Duodenal mucosa (tissue), 2 donors: ENCODE results near the gene MRPS35.

ENCODE experiments used
- H3K27ac ChIP-seq: one replicate; pipeline ENCODE4 v1.7.0; 2013; ENCODE audit warnings: low read depth, low read length
- H3K27me3 ChIP-seq, 2 donors: one replicate each; pipeline ENCODE4 v1.7.0; 2013; ENCODE audit warnings: low read length in 2 of 2, control low read depth in 1 of 2; ENCODE audit not compliant: insufficient read depth in 2 of 2, control insufficient read depth in 1 of 2
- H3K36me3 ChIP-seq, 2 donors: one replicate each; pipeline ENCODE4 v1.7.0; 2013; ENCODE audit warnings: low read length in 2 of 2, control low read depth in 1 of 2; ENCODE audit not compliant: insufficient read depth in 2 of 2, control insufficient read depth in 1 of 2
- H3K4me1 ChIP-seq, 2 donors: one replicate each; pipeline ENCODE4 v1.7.0; 2013; ENCODE audit warnings: low read length in 2 of 2, control low read depth in 1 of 2; ENCODE audit not compliant: insufficient read depth in 2 of 2, control insufficient read depth in 1 of 2
- H3K4me3 ChIP-seq, 2 donors: one replicate each; pipeline ENCODE4 v1.7.0; 2013; ENCODE audit warnings: low read length in 2 of 2, low read depth in 1 of 2
- H3K9ac ChIP-seq, 2 donors: one replicate each; pipeline ENCODE4 v1.7.0; 2013; ENCODE audit warnings: low read length in 2 of 2, low read depth in 1 of 2
- H3K9me3 ChIP-seq, 2 donors: one replicate each; pipeline ENCODE4 v1.7.0; 2013; ENCODE audit warnings: low read length in 2 of 2, control low read depth in 1 of 2; ENCODE audit not compliant: control insufficient read depth in 1 of 2

MRPS35 gene

DNA sequence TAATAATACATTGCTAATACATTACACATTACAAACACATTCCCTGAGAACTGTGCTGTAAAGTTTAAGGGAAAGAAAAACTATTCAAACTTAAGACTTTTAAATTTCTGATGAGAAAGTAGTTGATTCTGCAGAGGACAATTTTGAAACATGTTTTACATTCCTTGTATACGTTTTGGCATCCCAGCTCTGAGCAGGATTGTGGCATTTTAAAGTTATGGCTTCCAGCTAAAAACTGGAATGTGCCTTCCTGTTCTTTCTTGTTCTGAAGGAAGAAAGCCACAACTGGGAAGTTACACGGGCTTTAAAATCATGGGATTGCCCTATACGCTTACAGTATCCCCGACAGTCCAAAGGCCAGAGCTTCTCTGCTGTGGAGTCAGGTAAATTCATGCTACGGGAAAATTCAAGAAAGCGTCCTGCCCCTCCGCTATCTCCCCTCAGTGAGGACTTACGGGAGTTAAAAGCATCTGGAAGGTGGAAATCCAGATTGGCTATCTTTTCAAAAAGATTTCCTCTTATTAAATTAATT lies 58.6 kb downstream of the MRPS35 start:
- Histone ChIP-seq H3K27ac (no peak overlapping the region), H3K9ac (no peak overlapping the region), H3K4me1 (no peaks in the 10 kb centered on the region), H3K27me3 (no peaks in the 10 kb centered on the region), H3K9me3 (no peaks in the 10 kb centered on the region), H3K4me3 (no peak overlapping the region), H3K36me3 (no peaks in the 10 kb centered on the region)

DNA sequence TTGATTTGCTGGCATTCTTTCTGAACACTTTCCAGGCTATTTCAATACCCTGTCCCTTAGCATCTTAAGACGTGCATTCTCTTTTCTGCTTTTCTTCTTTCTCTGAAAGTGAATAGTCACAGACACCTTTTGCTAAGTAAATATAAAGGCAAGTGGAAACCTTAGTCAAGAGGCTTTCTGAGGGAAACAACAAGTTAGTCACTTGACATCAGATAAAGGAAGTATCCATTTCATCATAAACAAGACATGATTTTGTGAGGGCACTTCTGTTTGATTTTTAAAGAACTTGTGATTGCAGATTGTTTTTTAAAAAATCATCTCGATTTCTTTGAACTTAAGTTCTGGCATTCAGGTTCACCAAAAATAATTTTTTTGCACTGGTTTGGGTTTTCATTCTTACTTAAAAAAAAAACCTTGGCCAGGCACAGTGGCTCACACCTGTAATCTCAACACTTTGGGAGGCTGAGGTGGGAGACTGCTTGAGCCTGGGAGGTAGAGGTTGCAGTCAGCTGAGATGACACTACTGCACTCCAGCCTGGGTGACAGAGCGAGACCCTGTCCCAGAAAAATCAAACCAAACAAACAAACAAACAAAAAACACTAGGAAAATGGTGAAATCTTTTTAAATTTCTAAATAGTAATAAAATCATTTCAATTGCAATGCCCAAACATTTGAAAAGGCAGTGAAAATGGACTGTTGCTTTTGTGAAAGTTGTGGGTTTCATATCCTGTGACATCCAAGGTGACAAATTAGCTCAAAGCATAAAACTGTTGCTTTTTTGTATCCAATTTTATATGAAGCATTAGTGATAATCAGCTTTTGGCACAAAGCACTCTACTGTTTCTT lies 61.1 kb downstream of the MRPS35 start:
- Histone ChIP-seq H3K9me3 (no peaks in the 10 kb centered on the region), H3K4me1 (no peaks in the 10 kb centered on the region), H3K36me3 (no peaks in the 10 kb centered on the region), H3K27me3 (no peaks in the 10 kb centered on the region), H3K27ac (no peak overlapping the region), H3K9ac (no peak overlapping the region), H3K4me3 (no peak overlapping the region)

DNA sequence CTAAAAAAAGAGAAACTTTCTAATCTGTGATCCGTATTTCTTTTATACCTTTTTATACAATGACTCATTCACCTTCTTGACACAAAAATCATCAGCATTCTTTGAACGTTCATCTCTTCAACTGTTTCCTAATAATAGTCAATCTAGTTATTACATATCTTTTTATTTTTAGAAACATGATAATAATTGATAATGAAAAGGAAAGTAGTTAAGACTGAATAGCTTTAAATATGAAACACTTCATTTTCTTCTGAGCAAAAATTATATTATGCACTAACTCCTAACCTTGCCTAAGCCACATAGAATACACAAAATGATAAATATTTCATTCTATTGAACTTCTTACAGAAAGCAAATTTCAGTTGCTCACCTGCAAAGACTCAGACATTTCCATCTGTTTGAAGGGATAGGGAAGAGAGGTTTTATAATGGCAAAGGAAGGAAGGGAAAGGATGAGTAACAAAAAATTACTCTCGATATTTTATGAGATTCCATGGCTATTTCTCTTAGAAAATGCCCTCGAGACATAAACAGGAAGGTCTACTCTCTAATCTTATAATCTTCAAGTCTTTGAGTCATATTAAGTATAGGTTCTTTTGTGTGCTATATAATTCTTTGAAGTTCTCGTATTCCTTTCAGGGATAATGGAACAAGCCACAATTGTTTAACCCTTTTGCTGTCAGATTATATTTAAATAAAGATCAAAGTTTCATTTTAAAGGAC lies 61.9 kb downstream of the MRPS35 start:
- Histone ChIP-seq H3K27ac (no peak overlapping the region), H3K27me3 (no peaks in the 10 kb centered on the region), H3K36me3 (no peaks in the 10 kb centered on the region), H3K4me1 (no peaks in the 10 kb centered on the region), H3K4me3 (no peak overlapping the region), H3K9me3 (no peaks in the 10 kb centered on the region), H3K9ac (no peak overlapping the region)

DNA sequence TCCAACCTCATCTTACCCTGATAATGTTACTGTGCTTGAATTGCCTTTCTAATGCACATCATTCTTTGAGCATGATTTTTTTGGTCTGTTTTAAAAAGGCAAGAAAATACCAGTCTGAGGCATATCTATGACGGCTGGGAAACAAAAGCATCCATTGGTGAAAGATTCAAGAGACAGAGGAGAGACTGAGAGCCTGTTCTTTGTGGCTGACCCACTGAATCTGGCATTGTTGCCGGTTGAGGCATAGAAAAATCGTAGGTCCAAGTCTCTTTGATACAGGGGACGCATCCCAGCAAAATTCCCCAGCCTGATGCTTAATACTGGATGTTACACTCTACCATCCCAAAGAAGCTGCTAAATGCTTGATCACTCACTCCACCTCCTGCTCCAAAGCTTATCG lies 66.5 kb downstream of the MRPS35 start:
- H3K4me3 ChIP-seq: no peak overlapping the region
- H3K27me3 ChIP-seq: no peaks in the 10 kb centered on the region
- H3K9ac ChIP-seq: no peak overlapping the region
- H3K4me1 ChIP-seq: peaks cover 16 to 20% of the 10 kb centered on the region in 2 donors
- H3K36me3 ChIP-seq: no peaks in the 10 kb centered on the region
- no peaks in the 10 kb centered on the region for H3K9me3 ChIP-seq
- H3K27ac ChIP-seq: no peak overlapping the region

DNA sequence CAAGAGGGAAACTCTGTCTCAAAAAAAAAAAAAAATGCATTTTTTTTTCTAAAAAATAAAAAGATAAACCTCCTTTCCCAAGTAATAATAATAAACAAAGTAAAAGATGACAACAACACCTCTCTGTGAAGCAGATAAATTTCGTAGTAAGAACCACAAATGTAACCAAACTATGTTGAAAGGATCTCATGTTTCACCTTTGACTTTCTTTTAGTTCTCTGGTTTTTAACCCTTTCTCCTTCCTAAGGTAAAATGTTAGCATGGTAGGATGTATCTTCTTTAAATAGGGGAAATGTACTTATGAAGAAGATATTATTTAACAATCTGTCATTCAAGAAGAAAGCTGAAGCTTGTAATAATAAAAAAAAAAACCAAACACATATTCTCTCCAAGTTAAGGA lies 67.6 kb downstream of the MRPS35 start:
- Histone ChIP-seq H3K27ac (no peak overlapping the region), H3K4me1 (peaks cover 20 to 25% of the 10 kb centered on the region in 2 donors), H3K9me3 (no peaks in the 10 kb centered on the region)

DNA sequence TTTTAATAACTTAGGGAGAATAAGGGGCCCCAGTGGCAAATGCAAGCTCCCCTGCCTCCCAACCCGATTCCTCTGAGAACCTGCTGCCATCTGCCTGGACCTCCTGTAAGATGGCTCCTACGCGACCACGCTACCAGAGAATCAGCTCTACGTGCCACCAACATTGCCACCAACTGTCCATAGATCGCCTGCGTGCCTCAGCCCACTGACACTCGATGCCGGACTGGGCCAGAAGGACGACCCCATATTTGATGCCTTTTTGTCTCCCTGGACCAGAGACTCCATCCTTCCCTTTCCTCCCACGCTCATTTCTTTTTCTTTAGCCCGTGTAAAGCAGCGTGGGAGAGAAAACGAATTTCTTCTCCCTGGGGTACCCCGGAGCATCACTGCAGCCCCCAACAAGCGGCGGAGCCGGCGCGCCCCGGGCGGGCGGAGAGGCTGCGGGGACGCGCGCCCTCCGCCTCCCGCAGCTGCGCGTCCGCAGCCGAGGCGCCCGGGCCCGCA lies 68.8 kb downstream of the MRPS35 start:
- Histone ChIP-seq H3K36me3 (no peaks in the 10 kb centered on the region), H3K9ac (peak overlapping the region; percentile 26 to 90), H3K9me3 (no peaks in the 10 kb centered on the region), H3K27ac (peak overlapping the region; percentile 85), H3K4me3 (peak overlapping the region; percentile 71 to 92), H3K27me3 (no peaks in the 10 kb centered on the region), H3K4me1 (peaks cover 20 to 25% of the 10 kb centered on the region in 2 donors)

More for the DNA sequence above, 67.6 kb downstream of the MRPS35 start:
- no peaks in the 10 kb centered on the region for H3K36me3 ChIP-seq
- no peak overlapping the region for H3K4me3 ChIP-seq
- H3K9ac ChIP-seq: no peak overlapping the region
- no peaks in the 10 kb centered on the region for H3K27me3 ChIP-seq

DNA sequence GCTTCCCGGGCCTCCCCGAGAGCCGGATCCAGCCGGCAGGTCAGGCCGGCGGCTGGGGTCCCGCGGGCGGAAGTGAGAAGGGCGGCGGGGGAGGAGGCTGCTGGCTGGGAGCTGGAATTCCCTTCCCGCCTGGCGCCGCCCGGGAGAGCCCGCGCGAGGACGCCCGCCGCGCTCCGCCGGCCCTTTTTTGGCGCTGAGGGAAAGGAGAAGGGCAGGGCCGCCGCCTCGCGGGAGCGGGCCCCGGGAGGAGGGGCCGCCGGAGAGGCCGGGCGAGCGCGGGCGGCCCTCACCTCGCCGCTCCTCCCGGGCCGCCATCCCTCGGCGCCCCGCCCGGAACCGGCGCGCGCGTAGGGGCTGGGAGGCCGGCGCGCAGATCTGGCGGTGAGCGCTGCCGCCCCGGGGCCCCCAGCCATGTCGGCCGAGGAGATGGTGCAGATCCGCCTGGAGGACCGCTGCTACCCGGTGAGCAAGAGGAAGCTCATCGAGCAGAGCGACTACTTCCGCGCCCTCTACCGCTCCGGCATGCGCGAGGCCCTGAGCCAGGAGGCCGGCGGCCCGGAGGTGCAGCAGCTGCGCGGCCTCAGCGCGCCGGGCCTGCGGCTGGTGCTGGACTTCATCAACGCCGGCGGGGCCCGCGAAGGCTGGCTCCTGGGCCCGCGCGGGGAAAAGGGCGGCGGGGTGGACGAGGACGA lies 69.4 kb downstream of the MRPS35 start, which contains the start of the genes KLHL42 and MANSC4:
TSS of gene KLHL42 (plus strand) at position 314 of the 692 bp plus-strand sequence. CDS start at position 412, 98 bp downstream.
TSS of gene MANSC4 (minus strand) at position 317 of the 692 bp plus-strand sequence. CDS start 8,960 bp downstream, outside the sequence.
- H3K27me3 ChIP-seq: no peaks in the 10 kb centered on the region
- peak within 1 kb of the TSS; percentile 84 to 90 for H3K9ac ChIP-seq
- peaks cover 20 to 25% of the 10 kb centered on the region in 2 donors for H3K4me1 ChIP-seq
- H3K4me3 ChIP-seq: peak within 1 kb of the TSS; percentile 87 to 92
- no peaks in the 10 kb centered on the region for H3K9me3 ChIP-seq
- H3K27ac ChIP-seq: peak within 1 kb of the TSS; percentile 85
- H3K36me3 ChIP-seq: no peaks in the 10 kb centered on the region

DNA sequence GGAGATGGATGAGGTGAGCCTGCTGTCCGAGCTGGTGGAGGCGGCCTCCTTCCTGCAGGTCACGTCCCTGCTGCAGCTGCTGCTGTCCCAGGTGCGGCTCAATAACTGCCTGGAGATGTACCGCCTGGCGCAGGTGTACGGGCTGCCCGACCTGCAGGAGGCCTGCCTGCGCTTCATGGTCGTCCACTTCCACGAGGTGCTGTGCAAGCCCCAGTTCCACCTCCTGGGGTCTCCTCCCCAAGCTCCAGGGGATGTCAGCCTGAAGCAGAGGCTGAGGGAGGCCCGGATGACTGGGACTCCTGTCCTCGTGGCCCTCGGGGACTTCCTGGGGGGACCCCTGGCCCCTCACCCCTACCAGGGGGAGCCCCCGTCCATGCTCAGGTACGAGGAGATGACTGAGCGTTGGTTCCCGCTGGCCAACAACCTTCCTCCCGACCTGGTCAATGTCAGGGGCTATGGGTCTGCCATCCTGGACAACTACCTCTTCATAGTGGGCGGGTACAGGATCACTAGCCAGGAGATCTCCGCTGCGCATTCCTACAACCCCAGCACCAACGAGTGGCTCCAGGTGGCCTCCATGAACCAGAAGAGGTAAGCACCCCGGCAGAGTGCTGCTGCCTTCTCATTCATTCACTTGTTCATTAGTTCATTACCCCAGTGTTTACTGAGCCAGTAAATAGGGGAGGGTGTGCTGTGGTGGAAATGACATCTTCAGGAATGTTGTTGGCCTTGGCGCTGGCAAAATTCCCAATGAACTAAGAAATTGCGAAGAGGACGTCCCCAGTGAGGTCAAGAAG lies 70.2 kb downstream of the MRPS35 start:
- Histone ChIP-seq H3K9me3 (no peaks in the 10 kb centered on the region), H3K27ac (peak overlapping the region; percentile 85), H3K27me3 (no peaks in the 10 kb centered on the region), H3K36me3 (no peaks in the 10 kb centered on the region), H3K4me3 (peak overlapping the region; percentile 87 to 92), H3K9ac (peak overlapping the region; percentile 84 to 86), H3K4me1 (peaks cover 20 to 28% of the 10 kb centered on the region in 2 donors)

DNA sequence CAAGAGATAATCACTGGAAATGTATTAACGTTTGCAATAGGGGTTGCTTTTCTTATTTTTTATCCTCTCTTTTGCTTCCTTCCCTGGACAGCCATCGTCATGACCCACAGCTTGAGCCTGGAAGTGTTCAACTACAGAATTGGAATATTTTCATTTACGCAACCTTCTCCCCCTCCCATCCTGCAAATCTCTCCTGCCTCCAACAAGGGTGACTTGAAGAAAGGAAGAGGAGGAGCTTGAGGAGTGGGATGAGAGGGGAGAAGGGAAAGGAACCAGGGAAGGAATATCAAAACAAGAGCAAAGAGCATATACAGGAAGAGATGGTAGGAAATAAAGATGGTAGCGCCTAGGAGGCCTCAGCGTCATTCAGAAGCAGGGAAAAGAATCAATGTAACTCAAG lies 71.0 kb downstream of the MRPS35 start:
- H3K9me3 ChIP-seq: no peaks in the 10 kb centered on the region
- H3K4me1 ChIP-seq: peaks cover 20 to 31% of the 10 kb centered on the region in 2 donors
- H3K36me3 ChIP-seq: no peaks in the 10 kb centered on the region
- H3K9ac ChIP-seq: no peak overlapping the region
- no peak overlapping the region for H3K27ac ChIP-seq
- H3K4me3 ChIP-seq: peak overlapping the region; percentile 23 to 92
- H3K27me3 ChIP-seq: no peaks in the 10 kb centered on the region
